HEK293 (cell line): ENCODE data around the gene ALMS1.

ENCODE experiments used
- CTCF ChIA-PET: fragments of 350-600 bp; formaldehyde crosslinking; extraction: SDS; loops from one replicate; lab custom pipeline; 2021; ENCODE audit warnings: antibody characterized with exemption; lab: Yijun Ruan, JAX
- POLR2A ChIA-PET: fragments of 300-600 bp; formaldehyde crosslinking; extraction: SDS; loops from one replicate; lab custom pipeline; 2020; ENCODE audit warnings: antibody characterized with exemption, inconsistent platforms; lab: Yijun Ruan, JAX
- H3K27ac ChIP-seq: fragments of 200-500 bp; sonication (Bioruptor generic); 2 replicates; pipeline ENCODE4 v1.5.1; 2014; ENCODE audit warnings: low read depth, low read length, control low read depth, inconsistent platforms; ENCODE audit errors: extremely low read depth
- H3K36me3 ChIP-seq, 2 experiments: fragments of 200-500 bp in 1 of 2; sonication (Bioruptor generic) in 1 of 2; 1 replicate in 1 of 2; 2 replicates in 1 of 2; pipeline ENCODE4 v1.5.1; 2014 to 2017; ENCODE audit warnings: inconsistent platforms in 2 of 2, low read length in 2 of 2; ENCODE audit not compliant: control insufficient read depth in 2 of 2, insufficient read depth in 1 of 2
- H3K4me1 ChIP-seq: fragments of 200-500 bp; sonication (Bioruptor generic); 2 replicates; pipeline ENCODE4 v1.5.1; 2014; ENCODE audit warnings: mild to moderate bottlenecking, low read length, inconsistent platforms; ENCODE audit not compliant: control insufficient read depth, insufficient read depth
- H3K4me3 ChIP-seq: 2 replicates; pipeline ENCODE4 v1.5.1; 2011; ENCODE audit warnings: low read depth, mild to moderate bottlenecking, control low read depth, low read length, moderate library complexity
- H3K9me3 ChIP-seq: fragments of 200-500 bp; sonication (Bioruptor generic); 2 replicates; pipeline ENCODE4 v1.5.1; 2014; ENCODE audit warnings: low read depth, low read length, inconsistent platforms; ENCODE audit not compliant: control insufficient read depth, insufficient read depth
- PRDM1 ChIP-seq: fragments of 450-650 bp; formaldehyde crosslinking; IDR thresholded peaks from 2 replicates; pipeline ENCODE4; 2016; ENCODE audit warnings: missing biosample characterization, missing genetic modification characterization
- TRIM28 ChIP-seq: IDR thresholded peaks from 2 replicates; pipeline ENCODE4 v1.6.1; 2011; ENCODE audit warnings: low read length, control low read depth, borderline replicate concordance
- ZNF211 ChIP-seq: fragments of 450-650 bp; formaldehyde crosslinking; IDR thresholded peaks from 2 replicates; pipeline ENCODE4 v1.5.1; 2016; ENCODE audit warnings: low read depth, missing biosample characterization, missing genetic modification characterization
- ZNF274 ChIP-seq, 2 experiments: fragments of 200-500 bp in 1 of 2; fragments of 450-650 bp in 1 of 2; sonication (Bioruptor generic) in 1 of 2; formaldehyde crosslinking in 1 of 2; IDR thresholded peaks; 2 replicates each; pipeline versions ENCODE4 v1.5.1 to v1.6.1; 2014 to 2016; ENCODE audit warnings: borderline replicate concordance in 1 of 2, inconsistent platforms in 1 of 2, low read length in 1 of 2, missing biosample characterization in 1 of 2, missing genetic modification characterization in 1 of 2
- ZNF302 ChIP-seq: fragments of 450-650 bp; formaldehyde crosslinking; IDR thresholded peaks from 2 replicates; pipeline ENCODE4 v1.5.1; 2016; ENCODE audit warnings: missing biosample characterization, missing genetic modification characterization, low read depth
- ZNF335 ChIP-seq: fragments of 450-650 bp; formaldehyde crosslinking; conservative IDR thresholded peaks from 2 replicates; pipeline ENCODE4 v1.5.1; 2016; ENCODE audit warnings: missing biosample characterization, missing genetic modification characterization
- ZNF544 ChIP-seq: fragments of 450-650 bp; formaldehyde crosslinking; IDR thresholded peaks from 2 replicates; pipeline ENCODE4 v1.5.0; 2017; ENCODE audit warnings: missing biosample characterization, missing genetic modification characterization
- ZNF555 ChIP-seq: fragments of 450-650 bp; formaldehyde crosslinking; conservative IDR thresholded peaks from 2 replicates; pipeline ENCODE4 v1.5.1; 2017; ENCODE audit warnings: missing biosample characterization, mild to moderate bottlenecking, missing genetic modification characterization, inconsistent platforms
- ZSCAN16 ChIP-seq: fragments of 450-650 bp; formaldehyde crosslinking; IDR thresholded peaks from 2 replicates; pipeline ENCODE4 v1.5.1; 2016; ENCODE audit warnings: missing biosample characterization, missing genetic modification characterization
- TF ChIP-seq, protein P1 (sequence below): fragments of 450-650 bp; formaldehyde crosslinking; IDR thresholded peaks from 2 replicates; pipeline ENCODE4 v1.5.1; 2016; ENCODE audit warnings: missing biosample characterization, missing genetic modification characterization
- TF ChIP-seq, protein P2 (sequence below): fragments of 450-650 bp; formaldehyde crosslinking; IDR thresholded peaks from 2 replicates; pipeline ENCODE4 v1.5.1; 2016; ENCODE audit warnings: missing biosample characterization, missing genetic modification characterization
- TF ChIP-seq, protein P3 (sequence below): fragments of 450-650 bp; formaldehyde crosslinking; IDR thresholded peaks from 2 replicates; pipeline ENCODE4 v1.5.1; 2016; ENCODE audit warnings: missing biosample characterization, missing genetic modification characterization

The ALMS1 gene

DNA sequence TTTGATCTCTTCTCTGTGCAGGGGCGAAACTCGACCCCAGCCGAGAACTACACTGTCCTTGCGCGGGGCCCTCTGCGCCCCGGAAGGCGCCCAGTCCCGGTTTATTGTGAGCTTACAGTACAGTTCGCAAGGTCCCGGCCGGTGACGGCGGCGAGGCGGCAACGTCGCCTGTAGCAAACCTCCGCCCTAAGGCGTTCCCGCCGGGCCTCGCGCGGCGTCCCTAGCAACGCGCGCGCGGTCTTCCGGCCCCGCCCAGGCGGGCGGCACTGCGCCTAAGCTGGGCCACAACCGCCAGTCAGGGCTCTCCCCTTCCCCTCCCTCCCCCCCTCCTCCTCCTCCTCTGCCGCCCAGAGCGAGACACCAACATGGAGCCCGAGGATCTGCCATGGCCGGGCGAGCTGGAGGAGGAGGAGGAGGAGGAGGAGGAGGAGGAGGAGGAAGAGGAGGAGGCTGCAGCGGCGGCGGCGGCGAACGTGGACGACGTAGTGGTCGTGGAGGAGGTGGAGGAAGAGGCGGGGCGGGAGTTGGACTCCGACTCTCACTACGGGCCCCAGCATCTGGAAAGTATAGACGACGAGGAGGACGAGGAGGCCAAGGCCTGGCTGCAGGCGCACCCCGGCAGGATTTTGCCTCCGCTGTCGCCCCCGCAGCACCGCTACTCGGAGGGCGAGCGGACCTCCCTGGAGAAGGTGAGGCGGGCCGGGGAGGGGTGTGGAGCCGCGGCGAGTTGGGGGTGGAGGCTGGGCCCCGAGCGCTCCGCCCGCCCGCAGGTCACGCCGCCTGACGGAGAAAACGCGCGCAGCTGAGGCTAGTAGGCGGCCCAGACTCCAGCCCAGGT lies at the start of gene ALMS1 (continued):
- TF ChIP-seq, protein P1, sequence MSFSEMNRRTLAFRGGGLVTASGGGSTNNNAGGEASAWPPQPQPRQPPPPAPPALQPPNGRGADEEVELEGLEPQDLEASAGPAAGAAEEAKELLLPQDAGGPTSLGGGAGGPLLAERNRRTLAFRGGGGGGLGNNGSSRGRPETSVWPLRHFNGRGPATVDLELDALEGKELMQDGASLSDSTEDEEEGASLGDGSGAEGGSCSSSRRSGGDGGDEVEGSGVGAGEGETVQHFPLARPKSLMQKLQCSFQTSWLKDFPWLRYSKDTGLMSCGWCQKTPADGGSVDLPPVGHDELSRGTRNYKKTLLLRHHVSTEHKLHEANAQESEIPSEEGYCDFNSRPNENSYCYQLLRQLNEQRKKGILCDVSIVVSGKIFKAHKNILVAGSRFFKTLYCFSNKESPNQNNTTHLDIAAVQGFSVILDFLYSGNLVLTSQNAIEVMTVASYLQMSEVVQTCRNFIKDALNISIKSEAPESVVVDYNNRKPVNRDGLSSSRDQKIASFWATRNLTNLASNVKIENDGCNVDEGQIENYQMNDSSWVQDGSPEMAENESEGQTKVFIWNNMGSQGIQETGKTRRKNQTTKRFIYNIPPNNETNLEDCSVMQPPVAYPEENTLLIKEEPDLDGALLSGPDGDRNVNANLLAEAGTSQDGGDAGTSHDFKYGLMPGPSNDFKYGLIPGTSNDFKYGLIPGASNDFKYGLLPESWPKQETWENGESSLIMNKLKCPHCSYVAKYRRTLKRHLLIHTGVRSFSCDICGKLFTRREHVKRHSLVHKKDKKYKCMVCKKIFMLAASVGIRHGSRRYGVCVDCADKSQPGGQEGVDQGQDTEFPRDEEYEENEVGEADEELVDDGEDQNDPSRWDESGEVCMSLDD (tag by site-specific recombination): peak; percentile 48; the same call in 1 of the 2 replicates

DNA sequence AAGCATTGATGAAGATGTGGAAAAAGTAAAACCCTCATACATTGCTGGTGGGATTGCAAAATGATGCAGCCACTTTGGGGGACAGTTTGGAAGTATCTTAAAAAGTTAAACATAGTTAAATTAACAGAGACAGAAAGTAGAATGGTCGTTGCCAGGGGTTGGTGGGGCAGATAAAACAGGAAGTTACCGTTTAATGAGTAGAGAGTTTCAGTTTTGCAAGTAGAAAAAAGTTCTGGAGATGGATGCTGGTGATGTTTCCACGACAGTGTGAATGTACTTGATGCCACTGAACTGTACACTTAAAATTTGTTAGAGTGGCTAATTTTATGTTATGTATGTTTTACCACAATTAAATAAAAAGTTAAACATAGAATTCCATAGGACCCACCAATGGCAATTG lies 47.8 kb upstream of the ALMS1 start:
- Histone ChIP-seq H3K9me3 (no peaks in the 10 kb centered on the region), H3K4me1 (no peaks in the 10 kb centered on the region), H3K36me3 (no peaks in the 10 kb centered on the region), H3K4me3 (no peak overlapping the region), H3K27ac (no peak overlapping the region)
- no peak for TF ChIP-seq ZNF274 (IDR thresholded peaks at IDR 0.05; ENCODE audit: low read length)
- no peak for TF ChIP-seq ZNF274 (tag by site-specific recombination; IDR thresholded peaks at IDR 0.05; ENCODE audit: borderline replicate concordance)
- TF ChIP-seq, protein P1 (tag by site-specific recombination): no peak
- TF ChIP-seq TRIM28: no peak
- TF ChIP-seq ZNF211 (tag by site-specific recombination): no peak
- TF ChIP-seq, protein P2, sequence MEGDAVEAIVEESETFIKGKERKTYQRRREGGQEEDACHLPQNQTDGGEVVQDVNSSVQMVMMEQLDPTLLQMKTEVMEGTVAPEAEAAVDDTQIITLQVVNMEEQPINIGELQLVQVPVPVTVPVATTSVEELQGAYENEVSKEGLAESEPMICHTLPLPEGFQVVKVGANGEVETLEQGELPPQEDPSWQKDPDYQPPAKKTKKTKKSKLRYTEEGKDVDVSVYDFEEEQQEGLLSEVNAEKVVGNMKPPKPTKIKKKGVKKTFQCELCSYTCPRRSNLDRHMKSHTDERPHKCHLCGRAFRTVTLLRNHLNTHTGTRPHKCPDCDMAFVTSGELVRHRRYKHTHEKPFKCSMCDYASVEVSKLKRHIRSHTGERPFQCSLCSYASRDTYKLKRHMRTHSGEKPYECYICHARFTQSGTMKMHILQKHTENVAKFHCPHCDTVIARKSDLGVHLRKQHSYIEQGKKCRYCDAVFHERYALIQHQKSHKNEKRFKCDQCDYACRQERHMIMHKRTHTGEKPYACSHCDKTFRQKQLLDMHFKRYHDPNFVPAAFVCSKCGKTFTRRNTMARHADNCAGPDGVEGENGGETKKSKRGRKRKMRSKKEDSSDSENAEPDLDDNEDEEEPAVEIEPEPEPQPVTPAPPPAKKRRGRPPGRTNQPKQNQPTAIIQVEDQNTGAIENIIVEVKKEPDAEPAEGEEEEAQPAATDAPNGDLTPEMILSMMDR (tag by site-specific recombination): no peak
- TF ChIP-seq ZNF544 (tag by site-specific recombination): no peak
- CTCF ChIA-PET: no interaction called here
- POLR2A ChIA-PET: no interaction called here

DNA sequence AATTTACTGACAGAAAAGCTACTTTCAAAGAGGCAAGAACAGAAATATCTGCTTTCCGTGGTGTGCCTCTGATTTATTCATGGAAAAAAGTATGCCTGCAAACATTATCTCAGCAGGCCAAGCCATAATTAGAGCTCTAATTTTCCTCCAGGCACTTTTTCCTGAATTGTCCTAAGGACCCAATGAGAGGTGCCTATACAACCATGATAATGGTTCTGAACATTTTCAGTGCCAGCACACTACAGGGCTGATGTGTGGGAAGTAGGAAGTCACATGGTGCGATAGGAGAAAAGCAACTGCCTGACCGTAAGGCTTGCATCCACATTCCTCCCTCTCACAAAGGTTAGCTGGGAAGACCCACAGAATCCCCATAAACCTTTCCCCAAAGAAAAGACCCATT lies 46.4 kb upstream of the ALMS1 start:
- ChIA-PET POLR2A (no interaction called here), CTCF (interaction anchor here (0.6 kb wide), 1 partner anchor 74 kb away, joined by 3 read pairs; no protein-coding TSS in a partner anchor)
- TF ChIP-seq ZNF335: 0 out of 2 replicates have a peak, but pooled peaks have one; percentile 26
- no peak for TF ChIP-seq ZNF555 (tag by site-specific recombination)

DNA sequence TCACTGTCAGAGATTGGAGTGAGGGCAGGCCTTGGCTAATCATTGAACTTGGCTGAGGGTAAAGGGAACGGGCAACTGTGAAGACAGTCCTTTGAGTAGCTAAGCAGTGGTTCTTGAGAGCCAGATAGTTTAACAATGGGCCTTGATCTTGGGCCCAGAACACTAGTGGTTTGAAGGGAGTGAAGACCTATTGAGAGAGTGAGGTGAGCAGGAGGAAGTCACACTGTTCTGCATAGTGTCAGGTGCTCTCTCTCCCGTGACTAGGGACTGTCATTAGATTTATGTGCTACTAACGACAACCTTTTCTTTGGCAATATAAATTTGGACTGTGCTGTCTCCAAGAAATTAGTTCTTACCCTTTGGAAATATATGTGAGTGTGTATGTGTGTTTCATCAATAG lies 44.6 kb upstream of the ALMS1 start:
- ChIA-PET CTCF (interaction anchor here (0.6 kb wide), 1 partner anchor 213 kb away, joined by 4 read pairs; no protein-coding TSS in a partner anchor), POLR2A (no interaction called here)
- H3K4me3 ChIP-seq: no peak overlapping the region
- H3K4me1 ChIP-seq: no peaks in the 10 kb centered on the region
- H3K36me3 ChIP-seq: no peaks in the 10 kb centered on the region
- no peak overlapping the region for H3K27ac ChIP-seq
- TF ChIP-seq, protein P3, sequence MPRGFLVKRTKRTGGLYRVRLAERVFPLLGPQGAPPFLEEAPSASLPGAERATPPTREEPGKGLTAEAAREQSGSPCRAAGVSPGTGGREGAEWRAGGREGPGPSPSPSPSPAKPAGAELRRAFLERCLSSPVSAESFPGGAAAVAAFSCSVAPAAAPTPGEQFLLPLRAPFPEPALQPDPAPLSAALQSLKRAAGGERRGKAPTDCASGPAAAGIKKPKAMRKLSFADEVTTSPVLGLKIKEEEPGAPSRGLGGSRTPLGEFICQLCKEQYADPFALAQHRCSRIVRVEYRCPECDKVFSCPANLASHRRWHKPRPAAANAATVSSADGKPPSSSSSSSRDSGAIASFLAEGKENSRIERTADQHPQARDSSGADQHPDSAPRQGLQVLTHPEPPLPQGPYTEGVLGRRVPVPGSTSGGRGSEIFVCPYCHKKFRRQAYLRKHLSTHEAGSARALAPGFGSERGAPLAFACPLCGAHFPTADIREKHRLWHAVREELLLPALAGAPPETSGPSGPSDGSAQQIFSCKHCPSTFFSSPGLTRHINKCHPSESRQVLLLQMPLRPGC (tag by site-specific recombination): no peak
- TF ChIP-seq ZSCAN16 (no peak), ZNF302 (tag by site-specific recombination) (no peak), PRDM1 (no peak)
- H3K9me3 ChIP-seq: no peaks in the 10 kb centered on the region

More for the DNA sequence above, 46.4 kb upstream of the ALMS1 start:
- H3K36me3 ChIP-seq: no peaks in the 10 kb centered on the region
- H3K9me3 ChIP-seq: no peaks in the 10 kb centered on the region
- H3K27ac ChIP-seq: no peak overlapping the region
- H3K4me1 ChIP-seq: no peaks in the 10 kb centered on the region
- no peak overlapping the region for H3K4me3 ChIP-seq
